ENCODE data around the gene USP32.

DNA sequence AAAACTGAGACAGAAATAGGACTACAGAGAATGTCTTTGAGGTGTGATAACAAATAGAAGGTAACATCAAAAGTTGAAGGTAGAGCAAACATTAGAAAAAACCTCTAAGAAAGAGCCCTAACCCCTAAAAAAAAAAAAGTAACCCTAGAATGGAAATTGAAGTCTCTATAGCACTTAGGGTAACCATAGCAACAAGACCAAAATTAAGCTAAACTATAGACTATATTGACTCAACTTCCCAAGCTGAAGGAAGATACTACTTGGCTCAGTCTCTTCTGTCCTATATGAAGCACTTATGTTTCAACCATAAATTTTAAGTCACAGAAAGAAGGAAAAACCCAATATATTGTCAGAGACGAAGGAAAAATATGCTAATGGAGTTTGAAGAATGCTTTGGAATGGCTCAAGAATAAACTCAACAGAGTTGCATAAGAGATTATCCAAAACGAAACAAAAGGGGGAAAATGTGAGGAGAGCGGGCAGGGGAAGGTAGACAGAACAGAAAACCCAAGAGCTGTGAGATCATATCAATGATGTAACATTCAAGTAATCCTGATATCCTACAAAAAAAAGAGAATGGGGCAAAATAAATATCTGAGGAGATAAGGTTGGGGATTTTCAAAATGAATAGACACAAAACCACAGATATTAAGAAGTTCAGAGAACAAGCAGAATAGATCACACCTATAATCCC, 88.4 kb downstream of the USP32 start:
- TF ChIP-seq, protein P1, sequence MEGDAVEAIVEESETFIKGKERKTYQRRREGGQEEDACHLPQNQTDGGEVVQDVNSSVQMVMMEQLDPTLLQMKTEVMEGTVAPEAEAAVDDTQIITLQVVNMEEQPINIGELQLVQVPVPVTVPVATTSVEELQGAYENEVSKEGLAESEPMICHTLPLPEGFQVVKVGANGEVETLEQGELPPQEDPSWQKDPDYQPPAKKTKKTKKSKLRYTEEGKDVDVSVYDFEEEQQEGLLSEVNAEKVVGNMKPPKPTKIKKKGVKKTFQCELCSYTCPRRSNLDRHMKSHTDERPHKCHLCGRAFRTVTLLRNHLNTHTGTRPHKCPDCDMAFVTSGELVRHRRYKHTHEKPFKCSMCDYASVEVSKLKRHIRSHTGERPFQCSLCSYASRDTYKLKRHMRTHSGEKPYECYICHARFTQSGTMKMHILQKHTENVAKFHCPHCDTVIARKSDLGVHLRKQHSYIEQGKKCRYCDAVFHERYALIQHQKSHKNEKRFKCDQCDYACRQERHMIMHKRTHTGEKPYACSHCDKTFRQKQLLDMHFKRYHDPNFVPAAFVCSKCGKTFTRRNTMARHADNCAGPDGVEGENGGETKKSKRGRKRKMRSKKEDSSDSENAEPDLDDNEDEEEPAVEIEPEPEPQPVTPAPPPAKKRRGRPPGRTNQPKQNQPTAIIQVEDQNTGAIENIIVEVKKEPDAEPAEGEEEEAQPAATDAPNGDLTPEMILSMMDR (IDR thresholded peaks at IDR 0.05), result no peak
- TF ChIP-seq POLR2A (IDR thresholded peaks at IDR 0.05), result no peak
